Cerebellar cortex (tissue), 1 donor: ENCODE data around the gene PANX1.

Experiments
- DNase-seq: peaks from one replicate; pipeline ENCODE4 v3.0.0-alpha.2; 2015; ENCODE audit warnings: low spot score

PANX1 gene

GRCh38 chr11:94129512-94130297, 1.1 kb downstream of the PANX1 start:
- DNase-seq = peak; percentile 40

- no peak for DNase-seq
Observed at GRCh38 chr11:94130298-94131046, 1.8 kb downstream of the PANX1 start.

- peak; percentile 14 for DNase-seq
Observed at GRCh38 chr11:94131047-94131717, 2.5 kb downstream of the PANX1 start.

DNA sequence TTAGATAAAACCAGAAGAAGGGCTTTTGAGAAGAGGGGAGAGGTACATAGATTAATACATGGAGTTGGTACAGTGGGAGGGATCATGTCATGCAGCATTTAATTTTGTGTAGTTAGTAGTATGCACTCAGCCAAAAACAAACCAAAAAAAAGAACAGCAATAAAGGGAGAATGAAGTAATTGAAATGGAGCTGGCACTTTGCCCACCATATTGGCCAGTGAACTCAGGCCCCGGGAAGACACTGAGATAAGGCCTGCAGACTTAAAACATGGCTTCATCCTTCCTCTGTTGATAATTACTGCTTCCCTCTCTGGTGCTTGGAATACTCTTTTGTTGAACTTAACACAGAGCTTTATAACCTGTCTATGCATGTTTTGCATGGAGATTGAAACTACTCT, 3.1 kb downstream of the PANX1 start:
- DNase-seq = peak; percentile 17

- DNase-seq = no peak
Observed at GRCh38 chr11:94132152-94132558, 3.5 kb downstream of the PANX1 start.

- DNase-seq = no peak
Observed at GRCh38 chr11:94132823-94133408, 4.3 kb downstream of the PANX1 start.

GRCh38 chr11:94133752-94134151, 5.1 kb downstream of the PANX1 start:
- DNase-seq = no peak

GRCh38 chr11:94134651-94135512, 6.2 kb downstream of the PANX1 start:
- no peak for DNase-seq

DNA sequence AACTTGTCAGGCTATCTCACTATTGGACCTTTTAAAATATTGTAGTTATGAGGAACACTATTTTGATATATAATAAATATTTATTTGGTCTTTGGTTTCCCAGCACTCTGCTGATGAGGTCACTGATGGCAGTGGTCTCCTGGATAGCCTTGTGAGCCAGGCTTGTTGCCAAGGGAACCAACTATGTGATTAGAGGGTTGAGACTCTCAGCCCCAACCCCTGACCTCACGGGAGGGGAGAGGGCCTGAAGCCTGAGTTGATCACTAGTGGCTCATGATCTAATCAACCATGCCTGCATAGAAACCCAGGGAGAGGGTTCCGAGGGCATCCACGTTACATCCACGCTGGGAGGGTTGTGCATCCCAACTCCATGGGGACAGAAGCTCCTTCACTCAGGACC, 10.8 kb downstream of the PANX1 start:
- no peak for DNase-seq

- DNase-seq = no peak
Observed at GRCh38 chr11:94140154-94140655, 11.6 kb downstream of the PANX1 start.

DNA sequence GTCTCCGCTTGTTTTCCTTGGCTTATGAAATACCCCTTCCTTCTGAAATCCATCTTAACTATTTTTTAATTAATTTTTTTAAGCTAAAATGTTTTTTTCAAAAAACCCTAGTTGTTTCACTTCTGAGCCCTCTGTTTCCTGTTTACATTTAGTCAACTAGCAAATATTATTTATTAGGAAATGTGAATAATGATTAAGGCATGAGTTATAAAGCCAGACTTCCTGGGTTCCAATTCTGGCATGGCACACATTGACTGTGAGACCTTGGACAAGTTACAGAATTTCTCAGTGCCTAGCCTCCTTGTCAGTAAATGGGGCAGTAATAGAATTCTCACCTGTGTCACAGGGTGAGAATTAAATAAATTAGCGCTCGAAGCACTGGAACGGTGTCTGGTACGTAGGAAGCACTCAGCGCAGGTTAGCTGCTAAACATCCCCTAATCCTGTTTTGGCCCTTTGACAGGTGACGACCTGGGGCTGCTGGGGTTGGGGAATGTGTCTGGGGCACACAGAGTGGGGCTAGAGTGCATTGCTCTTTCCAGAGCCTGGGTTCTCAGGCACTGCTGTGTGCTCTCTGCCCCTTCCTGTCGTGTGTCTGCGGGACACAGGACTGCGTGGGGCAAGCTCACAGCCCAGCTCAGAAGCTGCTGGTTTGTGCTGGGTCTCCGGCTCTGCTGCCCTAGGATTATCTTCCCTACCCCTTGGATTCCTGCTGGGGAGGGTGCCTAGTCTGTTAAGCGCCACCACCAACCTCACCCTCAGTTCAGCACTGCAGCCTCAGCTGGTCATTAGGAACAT, 13.1 kb downstream of the PANX1 start:
- no peak for DNase-seq

- DNase-seq = no peak
Observed at GRCh38 chr11:94142308-94143281, 14.0 kb downstream of the PANX1 start.

DNA sequence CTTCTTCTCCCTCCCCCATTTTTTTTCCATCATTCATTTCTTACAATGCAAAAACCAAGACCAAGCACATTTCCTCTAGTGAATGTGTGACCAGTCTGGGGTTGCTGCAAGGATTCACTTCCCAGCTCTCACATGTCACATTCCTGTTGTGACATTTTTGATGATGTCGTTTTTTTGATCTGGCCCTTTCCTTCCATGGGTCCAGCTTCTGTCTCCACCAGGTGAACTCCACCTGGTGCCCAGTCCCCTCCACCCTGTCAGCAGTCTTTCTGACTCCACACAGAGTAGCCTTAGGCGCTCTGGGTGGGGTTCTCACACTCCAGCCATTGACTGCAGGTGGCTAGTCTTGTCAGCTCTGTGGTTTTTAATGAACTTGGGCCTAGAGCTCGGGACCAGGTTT, 15.6 kb downstream of the PANX1 start:
- DNase-seq = no peak

GRCh38 chr11:94144664-94145063, 16.0 kb downstream of the PANX1 start:
- no peak for DNase-seq

DNA sequence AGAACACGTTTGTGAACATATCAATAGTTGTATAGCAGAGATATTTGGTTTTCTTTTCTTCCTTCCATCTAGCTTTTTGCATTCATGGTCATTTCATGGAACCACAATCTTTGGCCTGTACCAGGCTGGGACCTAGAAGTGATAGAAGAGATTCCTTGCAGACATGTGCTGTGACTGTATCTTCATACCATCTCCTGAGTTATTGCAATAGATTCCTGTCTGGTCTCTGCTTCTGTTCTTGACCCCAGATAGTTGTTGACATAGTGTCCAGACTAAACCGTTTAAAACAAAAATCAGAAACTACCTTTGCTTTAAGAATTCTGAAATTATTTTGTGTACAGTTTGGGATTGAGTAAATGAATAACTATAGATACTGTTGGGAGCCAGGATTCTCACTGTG, 16.8 kb downstream of the PANX1 start:
- DNase-seq = no peak

GRCh38 chr11:94145916-94146315, 17.3 kb downstream of the PANX1 start:
- DNase-seq = no peak

DNA sequence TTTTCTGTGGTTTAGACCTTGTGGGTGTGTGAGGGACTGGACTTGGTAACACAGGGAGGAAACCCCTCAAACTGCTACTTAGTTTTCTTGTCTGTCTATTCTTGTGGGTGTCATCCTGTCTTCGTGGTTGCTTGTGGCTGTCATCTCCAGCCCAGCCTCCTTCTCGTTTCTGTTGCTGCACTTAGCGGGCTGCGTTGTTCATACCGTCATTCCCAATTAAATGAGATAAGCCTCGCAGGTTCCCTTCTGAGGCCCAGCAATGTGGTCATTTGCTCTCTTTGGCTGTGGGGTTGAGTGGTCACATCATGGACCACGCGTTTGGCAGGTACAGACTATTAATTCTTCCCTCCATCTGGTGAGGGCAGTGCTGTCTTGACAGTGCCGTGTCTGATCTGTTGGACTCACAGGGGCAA, 18.8 kb downstream of the PANX1 start:
- DNase-seq = no peak

- DNase-seq = no peak
Observed at GRCh38 chr11:94148189-94148588, 19.5 kb downstream of the PANX1 start.

GRCh38 chr11:94149431-94150017, 20.9 kb downstream of the PANX1 start:
- no peak for DNase-seq
